Measurements from ENCODE around the gene IL1RL1.

DNA sequence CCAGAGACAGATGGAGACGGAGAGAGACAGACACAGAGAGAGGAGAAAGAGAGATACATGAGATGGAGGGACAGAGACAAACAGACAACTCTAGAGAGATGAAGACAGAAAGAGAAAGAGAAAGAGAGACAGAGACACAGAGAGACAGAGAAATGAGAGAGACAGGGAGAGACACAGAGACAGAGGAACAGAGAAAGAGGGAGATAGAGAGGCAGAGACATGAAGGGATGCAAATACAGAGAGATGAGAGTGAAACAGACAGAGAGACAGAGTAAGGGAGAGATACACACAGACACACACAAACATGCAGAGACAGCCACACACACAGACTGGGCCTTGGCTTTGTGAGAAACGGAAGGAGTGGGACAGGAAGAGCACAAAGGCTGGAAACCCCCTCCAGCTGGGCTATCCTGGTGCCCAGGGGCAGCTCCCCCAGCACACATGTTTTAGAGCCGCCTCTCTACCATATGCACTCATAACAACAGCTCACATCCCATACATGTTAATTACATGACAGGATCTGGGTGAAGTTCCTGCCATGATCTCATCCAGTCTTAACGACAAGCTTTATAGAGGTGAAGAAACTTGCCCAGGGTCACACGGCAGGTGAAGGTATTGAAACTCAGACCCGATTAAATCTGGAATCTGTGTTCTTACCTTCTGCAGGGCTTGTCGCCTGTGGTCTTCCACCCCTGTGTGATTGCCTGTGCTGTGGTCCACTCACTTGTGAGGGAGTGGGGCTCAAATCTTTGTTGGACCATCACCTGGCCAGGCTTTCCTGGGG, 76.6 kb downstream of the IL1RL1 start:
- TF ChIP-seq, protein P1, sequence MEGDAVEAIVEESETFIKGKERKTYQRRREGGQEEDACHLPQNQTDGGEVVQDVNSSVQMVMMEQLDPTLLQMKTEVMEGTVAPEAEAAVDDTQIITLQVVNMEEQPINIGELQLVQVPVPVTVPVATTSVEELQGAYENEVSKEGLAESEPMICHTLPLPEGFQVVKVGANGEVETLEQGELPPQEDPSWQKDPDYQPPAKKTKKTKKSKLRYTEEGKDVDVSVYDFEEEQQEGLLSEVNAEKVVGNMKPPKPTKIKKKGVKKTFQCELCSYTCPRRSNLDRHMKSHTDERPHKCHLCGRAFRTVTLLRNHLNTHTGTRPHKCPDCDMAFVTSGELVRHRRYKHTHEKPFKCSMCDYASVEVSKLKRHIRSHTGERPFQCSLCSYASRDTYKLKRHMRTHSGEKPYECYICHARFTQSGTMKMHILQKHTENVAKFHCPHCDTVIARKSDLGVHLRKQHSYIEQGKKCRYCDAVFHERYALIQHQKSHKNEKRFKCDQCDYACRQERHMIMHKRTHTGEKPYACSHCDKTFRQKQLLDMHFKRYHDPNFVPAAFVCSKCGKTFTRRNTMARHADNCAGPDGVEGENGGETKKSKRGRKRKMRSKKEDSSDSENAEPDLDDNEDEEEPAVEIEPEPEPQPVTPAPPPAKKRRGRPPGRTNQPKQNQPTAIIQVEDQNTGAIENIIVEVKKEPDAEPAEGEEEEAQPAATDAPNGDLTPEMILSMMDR (IDR thresholded peaks at IDR 0.05; ENCODE audit: poor library complexity, severe bottlenecking): no peak
- TF ChIP-seq EP300 (conservative IDR thresholded peaks at IDR 0.05; ENCODE audit: poor library complexity, severe bottlenecking) (no peak), RAD21 (conservative IDR thresholded peaks at IDR 0.05) (no peak), MXI1 (conservative IDR thresholded peaks at IDR 0.05; ENCODE audit: poor library complexity, severe bottlenecking) (no peak), POLR2AphosphoS5 (IDR thresholded peaks at IDR 0.05) (no peak), TAF1 (IDR thresholded peaks at IDR 0.05; ENCODE audit: low read depth) (no peak)
